Activated CD4-positive, alpha-beta T cell treated with anti-CD3 and anti-CD28 coated beads, Interleukin-10, Interleukin-2, amounts not matched to agents 100 ng/mL and 50 ng/mL, durations not matched to agents 16 hours and 8 hours (primary cell): ENCODE data around the gene SMAP1.

Experiments
- DNase-seq: peaks from one replicate; pipeline ENCODE4 v3.0.0-alpha.2; 2020

Gene SMAP1

DNA sequence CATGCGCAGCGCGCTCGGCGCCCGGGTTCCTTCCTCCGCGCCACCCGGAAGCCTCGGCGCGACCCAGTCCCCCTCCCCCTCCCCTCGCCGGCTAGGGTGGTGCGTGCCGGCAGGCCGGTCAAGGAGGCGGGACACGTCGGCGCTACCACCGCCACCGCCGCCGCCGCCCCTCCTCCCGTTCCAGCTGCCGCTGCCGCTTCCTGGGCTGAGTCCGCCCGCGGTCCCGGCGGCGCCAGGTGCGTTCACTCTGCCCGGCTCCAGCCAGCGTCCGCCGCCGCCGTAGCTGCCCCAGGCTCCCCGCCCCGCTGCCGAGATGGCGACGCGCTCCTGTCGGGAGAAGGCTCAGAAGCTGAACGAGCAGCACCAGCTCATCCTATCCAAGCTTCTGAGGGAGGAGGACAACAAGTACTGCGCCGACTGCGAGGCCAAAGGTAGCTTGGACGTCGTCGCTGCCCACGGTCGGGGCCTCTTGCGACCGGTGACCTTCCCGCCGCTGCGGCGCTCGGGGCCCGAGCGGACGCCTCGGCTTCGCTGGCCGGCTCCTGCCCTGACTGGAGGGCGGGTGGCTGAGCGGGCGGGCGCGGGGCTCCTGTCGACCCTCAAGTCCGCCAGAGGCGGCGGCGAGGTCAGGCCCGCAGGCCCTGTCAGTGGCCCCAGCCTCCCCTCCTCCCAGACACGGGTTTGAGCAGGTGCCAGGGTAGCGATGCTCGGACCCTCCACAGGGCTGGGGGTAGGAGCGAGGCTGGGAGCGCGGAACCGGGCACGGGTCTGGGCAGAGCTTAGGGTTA, at the start of gene SMAP1:
SMAP1 (plus strand) TSS at position 173 of the 788 bp plus-strand sequence; CDS start at position 314, 141 bp downstream.
- DNase-seq, result peak; percentile 97

- DNase-seq, result no peak
Measured at GRCh38 chr6:70620746-70621145, 46.9 kb upstream of the SMAP1 start.

GRCh38 chr6:70622461-70622860, 45.2 kb upstream of the SMAP1 start:
- no peak for DNase-seq

DNA sequence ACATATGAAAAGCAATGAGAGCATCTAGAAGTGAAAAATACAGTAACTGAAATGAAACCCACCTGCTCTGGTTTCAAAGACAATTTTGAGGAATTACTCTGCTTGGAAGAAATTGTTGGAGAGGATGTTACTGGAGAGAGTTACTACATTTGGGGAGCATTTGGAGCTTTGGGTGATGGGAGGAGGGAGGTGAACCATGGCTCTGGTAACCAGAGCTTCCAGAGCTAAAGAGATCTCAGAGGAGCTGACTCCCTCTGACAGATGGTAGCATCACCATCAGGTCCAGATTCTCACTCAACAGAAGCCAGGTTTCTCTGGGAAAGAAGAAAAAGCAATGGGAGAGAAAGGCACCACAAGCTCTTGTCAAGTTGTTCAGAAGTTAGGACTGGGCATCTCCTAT, 42.2 kb upstream of the SMAP1 start:
- DNase-seq, result no peak

DNA sequence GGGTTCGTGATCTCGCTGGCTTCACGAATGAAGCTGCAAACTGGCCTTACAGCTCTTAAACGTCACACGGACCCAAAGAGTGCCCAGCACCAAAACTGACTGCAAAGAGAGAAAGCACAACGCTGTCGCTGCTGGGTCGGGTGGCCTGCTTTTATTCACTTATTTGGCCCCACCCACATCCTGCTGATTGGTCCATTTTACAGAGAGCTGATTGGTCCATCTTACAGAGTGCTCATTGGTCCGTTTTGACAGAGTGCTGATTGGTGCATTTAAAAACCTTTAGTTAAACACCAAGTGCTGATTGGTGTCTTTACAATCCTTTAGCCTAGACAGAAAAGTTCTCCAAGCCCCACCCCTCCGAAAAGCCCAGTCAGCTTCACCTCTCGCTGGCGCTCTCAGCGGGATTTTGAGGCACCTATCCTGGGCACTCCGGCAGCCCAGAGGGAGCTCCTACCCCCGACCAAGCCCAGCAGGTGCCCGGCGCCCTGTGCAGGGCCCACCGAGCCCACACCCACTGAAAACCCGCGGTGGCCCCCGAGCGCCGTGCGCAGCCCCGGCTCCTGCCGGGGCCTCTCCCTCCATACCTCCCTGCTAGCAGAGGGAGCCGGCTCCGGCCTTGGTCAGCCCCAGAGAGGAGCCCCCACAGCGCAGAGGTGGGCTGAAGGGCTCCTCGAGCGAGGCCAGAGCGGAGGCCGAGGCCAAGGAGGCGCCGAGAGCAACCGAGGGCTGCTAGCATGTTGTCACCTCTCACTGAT, 40.0 kb upstream of the SMAP1 start:
- no peak for DNase-seq

- no peak for DNase-seq
Measured at GRCh38 chr6:70629929-70630328, 37.8 kb upstream of the SMAP1 start.

GRCh38 chr6:70633870-70634269, 33.8 kb upstream of the SMAP1 start:
- DNase-seq, result peak; percentile 5

DNA sequence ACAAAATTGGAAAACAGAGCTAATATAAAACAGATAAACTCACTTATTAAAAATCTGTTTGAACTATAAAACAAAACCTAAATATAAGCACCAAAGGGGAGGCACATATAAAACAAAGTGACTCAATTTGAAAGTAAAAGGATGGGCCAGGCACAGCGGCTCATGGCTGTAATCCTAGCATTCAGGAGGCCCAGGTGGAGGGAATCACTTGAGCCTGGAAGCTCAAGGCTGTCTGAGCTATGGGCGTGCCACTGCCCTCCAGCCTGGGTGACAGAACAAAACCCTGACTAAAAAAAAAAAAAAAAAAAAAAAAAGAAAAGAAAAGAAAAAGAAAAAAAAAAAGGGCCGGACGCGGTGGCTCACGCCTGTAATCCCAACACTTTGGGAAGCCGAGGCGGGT, 31.1 kb upstream of the SMAP1 start:
- no peak for DNase-seq

GRCh38 chr6:70638468-70638867, 29.2 kb upstream of the SMAP1 start:
- DNase-seq, result no peak

- DNase-seq, result peak; percentile 80
Measured at GRCh38 chr6:70651326-70651905, 16.3 kb upstream of the SMAP1 start.

GRCh38 chr6:70652216-70652615, 15.5 kb upstream of the SMAP1 start:
- DNase-seq, result no peak

- no peak for DNase-seq
Measured at GRCh38 chr6:70657706-70658105, 10.0 kb upstream of the SMAP1 start.

DNA sequence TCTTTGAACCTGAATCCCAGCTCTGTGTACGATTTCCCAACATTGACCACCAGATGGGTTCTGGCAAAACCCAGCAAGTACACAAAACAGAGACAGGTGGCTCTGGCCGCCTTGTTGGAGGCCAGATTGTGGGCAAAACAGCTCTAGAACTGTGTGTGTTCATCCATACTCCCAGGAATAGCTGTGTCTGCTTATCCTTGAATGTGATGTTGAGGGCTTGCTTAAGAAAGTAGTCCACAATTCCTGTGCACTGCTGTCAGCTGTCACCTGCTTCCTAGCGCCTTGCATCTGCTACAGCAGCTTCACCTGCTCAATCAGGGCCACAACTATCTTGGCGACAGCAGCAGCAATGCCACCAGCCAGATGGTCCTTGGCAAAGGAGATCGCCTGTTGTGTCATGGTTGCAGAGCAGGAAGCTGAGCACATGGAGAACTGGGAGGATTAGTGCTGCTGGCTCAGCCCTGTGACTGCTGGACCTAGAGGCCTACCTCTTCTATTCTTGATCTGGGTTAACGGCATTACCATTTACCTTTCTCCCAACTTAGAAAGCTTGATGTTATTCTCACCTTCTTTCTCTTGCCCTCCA, 3.7 kb upstream of the SMAP1 start:
- no peak for DNase-seq

GRCh38 chr6:70666706-70667105, 977 bp upstream of the SMAP1 start:
- DNase-seq, result no peak

GRCh38 chr6:70667256-70667710, 400 bp upstream of the SMAP1 start:
- no peak for DNase-seq

DNA sequence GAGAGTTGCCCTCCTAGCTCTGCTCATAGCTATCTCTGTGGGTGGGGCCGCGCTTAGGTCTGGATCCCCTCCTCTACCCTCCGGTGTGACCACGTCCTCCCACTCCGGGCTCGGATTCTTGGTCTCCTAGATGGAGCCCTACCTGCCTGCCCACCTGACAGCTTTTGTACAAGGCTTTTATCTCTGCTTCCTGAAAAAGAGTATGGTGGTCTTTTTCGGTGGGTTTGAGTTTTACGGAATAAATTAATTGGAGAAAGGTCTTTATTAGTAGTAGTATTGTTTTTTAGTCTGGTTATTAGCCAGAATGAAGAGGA, 773 bp downstream of the SMAP1 start:
- DNase-seq, result no peak

GRCh38 chr6:70669133-70669532, 1.4 kb downstream of the SMAP1 start:
- peak; percentile 33 for DNase-seq

- DNase-seq, result no peak
Measured at GRCh38 chr6:70672549-70672948, 4.9 kb downstream of the SMAP1 start.

GRCh38 chr6:70673054-70673453, 5.4 kb downstream of the SMAP1 start:
- no peak for DNase-seq

- peak; percentile 38 for DNase-seq
Measured at GRCh38 chr6:70673601-70674000, 5.9 kb downstream of the SMAP1 start.

DNA sequence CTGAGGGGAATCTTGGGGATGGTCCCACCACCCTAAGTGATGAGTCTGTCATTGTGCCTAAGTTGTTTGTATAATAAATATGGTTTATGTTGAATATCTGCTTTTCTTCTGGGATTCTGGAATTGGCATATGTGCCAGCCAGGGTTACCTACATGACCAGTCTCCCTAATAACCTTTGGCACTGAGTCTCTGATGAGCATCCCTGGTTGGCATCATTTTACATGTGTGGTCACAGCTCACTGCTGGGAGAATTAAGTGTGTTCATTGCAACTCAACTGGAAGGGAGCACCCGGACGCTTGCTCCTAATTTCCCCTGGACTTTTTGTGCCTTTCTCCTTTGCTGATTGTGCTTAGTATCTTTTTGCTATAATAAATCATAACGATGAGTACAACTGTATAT, 8.1 kb downstream of the SMAP1 start:
- DNase-seq, result no peak

DNA sequence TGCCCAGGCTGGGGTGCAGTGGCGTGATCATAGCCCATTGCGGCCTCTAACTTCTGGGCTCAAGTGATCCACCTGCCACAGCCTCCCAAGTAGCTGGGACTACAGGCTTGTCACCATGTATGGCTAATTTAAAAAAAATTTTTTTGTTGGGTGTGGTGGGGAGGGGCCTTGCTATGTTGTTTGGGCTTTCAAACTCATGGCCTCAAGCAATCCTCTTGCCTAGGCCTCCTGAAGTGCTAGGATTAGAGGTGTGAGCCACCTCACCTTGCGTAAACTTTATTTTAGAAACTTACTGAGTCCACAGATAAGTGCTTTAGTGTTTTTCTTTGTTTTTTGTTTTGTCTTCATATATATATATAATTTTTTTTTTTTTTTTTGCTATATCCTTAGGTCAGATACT, 9.1 kb downstream of the SMAP1 start:
- no peak for DNase-seq

DNA sequence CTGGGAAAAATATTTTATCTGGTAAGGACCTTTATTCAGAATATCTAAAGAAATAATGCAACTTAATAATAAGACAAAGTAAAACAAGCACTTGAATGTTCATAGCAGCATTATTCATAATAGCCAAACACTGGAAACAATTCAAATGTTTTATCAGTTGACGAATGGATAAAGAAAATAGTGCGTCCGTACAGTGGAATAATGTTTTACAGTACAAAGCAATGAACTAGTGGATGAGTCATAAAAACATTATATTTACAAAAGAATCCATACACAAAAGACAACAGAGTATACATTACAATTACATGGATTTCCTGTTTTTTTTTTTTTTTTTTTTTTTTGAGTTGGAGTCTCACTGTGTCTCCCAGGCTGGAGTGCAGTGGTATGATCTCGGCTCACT, 12.7 kb downstream of the SMAP1 start:
- no peak for DNase-seq
